ENCODE measurements around the gene NT5DC3. TPM values are rescaled to one million over a fixed set of nuclear protein-coding genes. Genes with fewer than 3 reads are reported as not detected.

NT5DC3 gene
- total RNA-seq, 2 donors from 2014 or later: 24.2 to 28.3 TPM

- Mint-ChIP-seq H3K4me3 (no peak overlapping the region), H3K27me3 (ENCODE audit: insufficient read depth) (peaks cover 6% of the 10 kb centered on the region), H3K9me3 (peaks cover 8% of the 10 kb centered on the region), H3K27ac (no peak overlapping the region), H3K4me1 (no peaks in the 10 kb centered on the region), H3K36me3 (ENCODE audit: low read depth) (no peaks in the 10 kb centered on the region)
- no peaks in the 10 kb centered on the region for H3K4me1 ChIP-seq (ENCODE audit: control insufficient read depth, insufficient read depth, low read length)
- H3K36me3 ChIP-seq (ENCODE audit: control insufficient read depth, insufficient read depth, low read length): no peaks in the 10 kb centered on the region
- TF ChIP-seq CTCF (conservative IDR thresholded peaks at IDR 0.05): no peak
- H3K27ac ChIP-seq (ENCODE audit: low read depth, low read length): no peak overlapping the region
- peaks cover 9% of the 10 kb centered on the region for H3K9me3 ChIP-seq (ENCODE audit: control insufficient read depth, low read length)
- WGBS, 2 experiments (ENCODE audit: insufficient coverage in 1 of 2, insufficient read length in 1 of 2): 100% methylated on average over 1 of the region's 1 CpG
- no peak for DNase-seq
- H3K27me3 ChIP-seq (ENCODE audit: control insufficient read depth, insufficient read depth, low read length, poor library complexity, severe bottlenecking): peaks cover 8% of the 10 kb centered on the region
- H3K4me3 ChIP-seq (ENCODE audit: low read length): no peak overlapping the region
- no peak overlapping the region for H3K9ac ChIP-seq (ENCODE audit: extremely low read depth, low read length, poor library complexity, severe bottlenecking)
These were observed 111.5 kb downstream of the NT5DC3 start for GRCh38 chr12:103729499-103729898.

GRCh38 chr12:103728323-103728722, 112.7 kb downstream of the NT5DC3 start:
- Mint-ChIP-seq H3K27me3 (ENCODE audit: insufficient read depth) (no peaks in the 10 kb centered on the region), H3K4me1 (no peaks in the 10 kb centered on the region), H3K4me3 (no peak overlapping the region), H3K9me3 (peaks cover 8% of the 10 kb centered on the region), H3K27ac (no peak overlapping the region), H3K36me3 (ENCODE audit: low read depth) (no peaks in the 10 kb centered on the region)
- H3K27me3 ChIP-seq (ENCODE audit: control insufficient read depth, insufficient read depth, low read length, poor library complexity, severe bottlenecking): peaks cover 6% of the 10 kb centered on the region
- no peak overlapping the region for H3K4me3 ChIP-seq (ENCODE audit: low read length)
- H3K9ac ChIP-seq (ENCODE audit: extremely low read depth, low read length, poor library complexity, severe bottlenecking): no peak overlapping the region
- DNase-seq: no peak
- no peak for TF ChIP-seq CTCF (conservative IDR thresholded peaks at IDR 0.05)
- no peaks in the 10 kb centered on the region for H3K4me1 ChIP-seq (ENCODE audit: control insufficient read depth, insufficient read depth, low read length)
- peaks cover 9% of the 10 kb centered on the region for H3K9me3 ChIP-seq (ENCODE audit: control insufficient read depth, low read length)
- WGBS, 2 experiments (ENCODE audit: insufficient coverage in 1 of 2, insufficient read length in 1 of 2): 88 to 100% methylated on average over 2 to 4 of the region's 4 CpGs
- H3K27ac ChIP-seq (ENCODE audit: low read depth, low read length): no peak overlapping the region
- no peaks in the 10 kb centered on the region for H3K36me3 ChIP-seq (ENCODE audit: control insufficient read depth, insufficient read depth, low read length)

GRCh38 chr12:103727638-103728037, 113.4 kb downstream of the NT5DC3 start:
- Histone ChIP-seq H3K9ac (ENCODE audit: extremely low read depth, low read length, poor library complexity, severe bottlenecking) (no peak overlapping the region), H3K27ac (ENCODE audit: low read depth, low read length) (no peak overlapping the region), H3K27me3 (ENCODE audit: control insufficient read depth, insufficient read depth, low read length, poor library complexity, severe bottlenecking) (peaks cover 8% of the 10 kb centered on the region), H3K4me3 (ENCODE audit: low read length) (no peak overlapping the region), H3K9me3 (ENCODE audit: control insufficient read depth, low read length) (peaks cover 9% of the 10 kb centered on the region), H3K36me3 (ENCODE audit: control insufficient read depth, insufficient read depth, low read length) (no peaks in the 10 kb centered on the region), H3K4me1 (ENCODE audit: control insufficient read depth, insufficient read depth, low read length) (no peaks in the 10 kb centered on the region)
- Mint-ChIP-seq H3K4me3 (no peak overlapping the region), H3K27me3 (ENCODE audit: insufficient read depth) (no peaks in the 10 kb centered on the region), H3K27ac (no peak overlapping the region), H3K36me3 (ENCODE audit: low read depth) (no peaks in the 10 kb centered on the region), H3K9me3 (peaks cover 8% of the 10 kb centered on the region), H3K4me1 (no peaks in the 10 kb centered on the region)
- no peak for TF ChIP-seq CTCF (conservative IDR thresholded peaks at IDR 0.05)
- WGBS, 2 experiments (ENCODE audit: insufficient coverage in 1 of 2, insufficient read length in 1 of 2): 95 to 96% methylated on average over 2 to 3 of the region's 3 CpGs
- no peak for DNase-seq

Data from endodermal cell (in vitro differentiated cells).